Astrocyte of the spinal cord (primary cell): Measurements from ENCODE around the gene SCAMP3.
A peak's percentile ranks its signal among the peaks of the same experiment; 100 is the strongest.
"Not testable (repeated sequence)": the region's sequence is repeated elsewhere in the genome, so short reads cannot be mapped to it uniquely, and the experiment has no call there.

ENCODE experiments used
- DNase-seq: peaks from one replicate; pipeline ENCODE4 v3.0.0; 2011; ENCODE audit warnings: low read depth, low spot score
- H3K4me3 ChIP-seq: 2 replicates; pipeline ENCODE4 v1.5.1; 2011; ENCODE audit warnings: low read depth, mild to moderate bottlenecking, low read length, moderate library complexity
- CTCF ChIP-seq: IDR thresholded peaks from 2 replicates; pipeline ENCODE4 v1.5.1; 2012; ENCODE audit warnings: low read depth, mild to moderate bottlenecking, low read length, inconsistent platforms
- in situ Hi-C: cut with HindIII; loops from 2 replicates; pipeline ENCODE4 v1.10.0; 2017; ENCODE audit warnings: low sequenced_read_pairs

The SCAMP3 gene

GRCh38 chr1:155228096-155228427 is 34.1 kb downstream of the SCAMP3 start:
- H3K4me3 ChIP-seq = peak overlapping the region; percentile 34
- no peak for DNase-seq
- in situ Hi-C loops = no loop called here
- no peak for TF ChIP-seq CTCF

DNA sequence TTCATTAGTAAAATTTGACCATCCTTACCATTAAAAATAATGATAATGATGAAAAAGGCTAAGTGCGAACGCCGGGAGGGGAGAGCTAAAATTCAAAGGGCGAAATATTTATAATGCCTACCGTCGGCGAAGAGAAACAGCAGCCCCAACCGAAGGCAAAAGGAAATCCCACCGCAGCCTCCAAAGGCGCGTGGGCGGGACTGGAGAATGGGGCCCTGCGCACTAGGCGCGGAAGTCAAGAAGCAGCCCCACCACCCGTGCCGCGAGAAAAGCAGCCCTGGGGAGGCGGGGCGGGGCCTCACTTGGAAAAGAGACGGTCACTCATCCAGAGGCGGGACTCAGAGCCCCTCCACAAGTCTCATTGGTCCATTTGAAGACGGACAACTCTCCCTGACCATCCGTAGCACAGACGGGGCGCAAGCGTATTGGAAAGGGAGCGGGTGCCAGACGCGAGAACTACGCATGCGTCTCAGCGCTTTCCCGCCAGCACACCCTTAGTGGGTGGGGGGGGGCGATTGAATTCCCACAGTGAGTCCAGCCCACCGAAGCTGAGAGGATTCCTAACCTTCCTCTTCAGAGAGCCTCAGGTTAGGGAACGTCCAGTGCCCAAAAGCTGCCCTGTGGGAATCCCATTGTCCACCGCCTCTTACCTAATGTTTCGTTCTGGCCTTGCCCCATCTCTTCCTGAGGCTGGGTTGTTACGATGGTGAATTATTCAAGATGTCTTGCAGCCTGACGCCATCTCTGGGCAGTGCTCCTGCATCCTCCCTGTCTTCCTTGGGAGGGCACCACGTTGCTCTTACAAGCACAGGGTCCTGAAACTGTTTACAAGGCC is 34.7 kb downstream of the SCAMP3 start:
- DNase-seq = peak; percentile 99
- in situ Hi-C loops = no loop called here
- peak overlapping the region; percentile 77 for H3K4me3 ChIP-seq
- TF ChIP-seq CTCF = no peak

GRCh38 chr1:155226910-155227260 is 35.3 kb downstream of the SCAMP3 start:
- in situ Hi-C loops = no loop called here
- no peak for TF ChIP-seq CTCF
- peak overlapping the region; percentile 77 for H3K4me3 ChIP-seq
- no peak for DNase-seq

- DNase-seq = peak; percentile 81
- in situ Hi-C loops = no loop called here
- TF ChIP-seq CTCF = peak; percentile 68
- peak overlapping the region; percentile 77 for H3K4me3 ChIP-seq
Observed at GRCh38 chr1:155226188-155226909, 35.8 kb downstream of the SCAMP3 start.

- H3K4me3 ChIP-seq, DNase-seq, in situ Hi-C loops: not testable (repeated sequence)
Observed at GRCh38 chr1:155225404-155225759, 36.8 kb downstream of the SCAMP3 start.

DNA sequence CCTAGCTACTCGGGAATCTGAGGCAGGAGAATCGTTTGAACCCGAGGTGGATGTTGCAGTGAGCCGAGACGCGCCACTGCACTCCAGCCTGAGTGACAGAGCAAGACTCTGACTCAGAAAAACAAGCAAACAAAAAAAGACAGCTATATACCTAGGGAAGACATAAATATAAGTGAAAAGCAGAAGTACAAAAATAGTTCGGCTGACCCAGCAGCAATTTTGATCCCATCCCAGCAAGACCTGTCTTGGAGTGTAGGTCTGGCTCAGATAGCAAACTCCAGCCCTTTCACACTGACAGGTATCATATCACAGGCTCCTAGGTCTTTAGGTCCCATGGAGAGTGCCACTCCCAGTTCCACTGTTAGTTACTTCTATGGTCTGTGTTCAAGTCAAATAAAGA is 39.1 kb downstream of the SCAMP3 start:
- no peak overlapping the region for H3K4me3 ChIP-seq
- no peak for DNase-seq
- no peak for TF ChIP-seq CTCF
- in situ Hi-C loops = no loop called here

- H3K4me3 ChIP-seq, DNase-seq, in situ Hi-C loops: not testable (repeated sequence)
Observed at GRCh38 chr1:155220211-155220965, 41.8 kb downstream of the SCAMP3 start.
